ENCODE results near the gene PCCA.

The PCCA gene

GRCh38 chr13:100254002-100254401, 165.1 kb downstream of the PCCA start:
- Histone ChIP-seq H2BK5ac (ENCODE audit: low read depth, low read length, poor library complexity) (no peak overlapping the region), H2AK5ac (ENCODE audit: low read length) (no peak overlapping the region), H3K79me2 (ENCODE audit: control insufficient read depth, insufficient read depth, low read length, poor library complexity) (no peaks in the 10 kb centered on the region), H3K4me3 (ENCODE audit: low read depth, low read length) (no peak overlapping the region), H2BK120ac (ENCODE audit: insufficient read depth, low read length, poor library complexity) (no peak overlapping the region), H3K14ac (ENCODE audit: low read length) (no peak overlapping the region), H3K4me1 (ENCODE audit: control insufficient read depth in 1 of 2, insufficient read depth in 2 of 2, low read length in 2 of 2) (no peaks in the 10 kb centered on the region), H3K4me2 (ENCODE audit: low read length) (no peak overlapping the region), H3K79me1 (ENCODE audit: low read length) (no peaks in the 10 kb centered on the region), H3K9me3 (ENCODE audit: insufficient read depth, low read depth, low read length) (no peaks in the 10 kb centered on the region), H4K8ac (ENCODE audit: low read depth, low read length) (no peak overlapping the region), H2AFZ (ENCODE audit: insufficient read depth, low read length, poor library complexity) (no peak overlapping the region), H2BK12ac (ENCODE audit: low read length) (no peak overlapping the region), H3K27ac (ENCODE audit: low read depth, low read length) (no peak overlapping the region), H3K27me3 (ENCODE audit: insufficient read depth, low read length) (no peaks in the 10 kb centered on the region), H3K23ac (ENCODE audit: low read length) (no peak overlapping the region), H3K36me3 (ENCODE audit: control insufficient read depth in 1 of 2, insufficient read depth in 2 of 2, low read length in 2 of 2) (no peaks in the 10 kb centered on the region), H3K18ac (ENCODE audit: low read length) (no peak overlapping the region), H3K9ac (ENCODE audit: low read length) (no peak overlapping the region), H4K91ac (ENCODE audit: low read depth, low read length) (no peak overlapping the region), H3K4ac (ENCODE audit: low read depth, low read length) (no peak overlapping the region), H4K12ac (ENCODE audit: low read depth, low read length) (no peak overlapping the region)
- peak; percentile 2 to 40 for DNase-seq
- WGBS (ENCODE audit: extremely low coverage, insufficient coverage, insufficient read length) = no CpG with 5 or more reads among the region's 7 CpGs

- H3K36me3 ChIP-seq (ENCODE audit: control insufficient read depth in 1 of 2, insufficient read depth in 2 of 2, low read length in 2 of 2) = no peaks in the 10 kb centered on the region
- no CpG with 5 or more reads among the region's 3 CpGs for WGBS (ENCODE audit: extremely low coverage, insufficient coverage, insufficient read length)
- H3K79me2 ChIP-seq (ENCODE audit: control insufficient read depth, insufficient read depth, low read length, poor library complexity) = no peaks in the 10 kb centered on the region
- no peak overlapping the region for H2AK5ac ChIP-seq (ENCODE audit: low read length)
- no peak overlapping the region for H2BK120ac ChIP-seq (ENCODE audit: insufficient read depth, low read length, poor library complexity)
- H3K9me3 ChIP-seq (ENCODE audit: insufficient read depth, low read depth, low read length) = no peaks in the 10 kb centered on the region
- H3K9ac ChIP-seq (ENCODE audit: low read length) = no peak overlapping the region
- H3K4me1 ChIP-seq (ENCODE audit: control insufficient read depth in 1 of 2, insufficient read depth in 2 of 2, low read length in 2 of 2) = no peaks in the 10 kb centered on the region
- H3K4me3 ChIP-seq (ENCODE audit: low read depth, low read length) = no peak overlapping the region
- no peak for DNase-seq
- H2BK12ac ChIP-seq (ENCODE audit: low read length) = no peak overlapping the region
- H3K4me2 ChIP-seq (ENCODE audit: low read length) = no peak overlapping the region
- H2AFZ ChIP-seq (ENCODE audit: insufficient read depth, low read length, poor library complexity) = no peak overlapping the region
- no peak overlapping the region for H3K23ac ChIP-seq (ENCODE audit: low read length)
- H3K14ac ChIP-seq (ENCODE audit: low read length) = no peak overlapping the region
- no peak overlapping the region for H2BK5ac ChIP-seq (ENCODE audit: low read depth, low read length, poor library complexity)
- H3K27me3 ChIP-seq (ENCODE audit: insufficient read depth, low read length) = no peaks in the 10 kb centered on the region
- no peak overlapping the region for H4K12ac ChIP-seq (ENCODE audit: low read depth, low read length)
- no peak overlapping the region for H4K8ac ChIP-seq (ENCODE audit: low read depth, low read length)
- no peaks in the 10 kb centered on the region for H3K79me1 ChIP-seq (ENCODE audit: low read length)
- H4K91ac ChIP-seq (ENCODE audit: low read depth, low read length) = no peak overlapping the region
- H3K4ac ChIP-seq (ENCODE audit: low read depth, low read length) = no peak overlapping the region
- no peak overlapping the region for H3K18ac ChIP-seq (ENCODE audit: low read length)
- no peak overlapping the region for H3K27ac ChIP-seq (ENCODE audit: low read depth, low read length)
Observed at GRCh38 chr13:100262404-100262803, 173.5 kb downstream of the PCCA start.

- H2AK5ac ChIP-seq (ENCODE audit: low read length) = no peak overlapping the region
- H3K14ac ChIP-seq (ENCODE audit: low read length) = no peak overlapping the region
- H4K12ac ChIP-seq (ENCODE audit: low read depth, low read length) = no peak overlapping the region
- no peaks in the 10 kb centered on the region for H3K79me1 ChIP-seq (ENCODE audit: low read length)
- H3K4me2 ChIP-seq (ENCODE audit: low read length) = no peak overlapping the region
- H3K9ac ChIP-seq (ENCODE audit: low read length) = no peak overlapping the region
- no peak overlapping the region for H2AFZ ChIP-seq (ENCODE audit: insufficient read depth, low read length, poor library complexity)
- H3K4ac ChIP-seq (ENCODE audit: low read depth, low read length) = no peak overlapping the region
- no peak overlapping the region for H4K8ac ChIP-seq (ENCODE audit: low read depth, low read length)
- no peaks in the 10 kb centered on the region for H3K79me2 ChIP-seq (ENCODE audit: control insufficient read depth, insufficient read depth, low read length, poor library complexity)
- H3K9me3 ChIP-seq (ENCODE audit: insufficient read depth, low read depth, low read length) = no peaks in the 10 kb centered on the region
- no peaks in the 10 kb centered on the region for H3K4me1 ChIP-seq (ENCODE audit: control insufficient read depth in 1 of 2, insufficient read depth in 2 of 2, low read length in 2 of 2)
- no peak overlapping the region for H3K4me3 ChIP-seq (ENCODE audit: low read depth, low read length)
- H2BK12ac ChIP-seq (ENCODE audit: low read length) = no peak overlapping the region
- H3K23ac ChIP-seq (ENCODE audit: low read length) = no peak overlapping the region
- no peak overlapping the region for H2BK5ac ChIP-seq (ENCODE audit: low read depth, low read length, poor library complexity)
- H3K18ac ChIP-seq (ENCODE audit: low read length) = no peak overlapping the region
- no peak overlapping the region for H3K27ac ChIP-seq (ENCODE audit: low read depth, low read length)
- H3K27me3 ChIP-seq (ENCODE audit: insufficient read depth, low read length) = no peaks in the 10 kb centered on the region
- DNase-seq = no peak
- H3K36me3 ChIP-seq (ENCODE audit: control insufficient read depth in 1 of 2, insufficient read depth in 2 of 2, low read length in 2 of 2) = peaks cover 1 to 2% of the 10 kb centered on the region in 2 experiments
- H4K91ac ChIP-seq (ENCODE audit: low read depth, low read length) = no peak overlapping the region
- WGBS (ENCODE audit: extremely low coverage, insufficient coverage, insufficient read length) = no CpG with 5 or more reads among the region's 2 CpGs
- H2BK120ac ChIP-seq (ENCODE audit: insufficient read depth, low read length, poor library complexity) = no peak overlapping the region
Observed at GRCh38 chr13:100266026-100266425, 177.1 kb downstream of the PCCA start.

- H3K9me3 ChIP-seq (ENCODE audit: insufficient read depth, low read depth, low read length) = no peaks in the 10 kb centered on the region
- H3K4me3 ChIP-seq (ENCODE audit: low read depth, low read length) = no peak overlapping the region
- H3K4me2 ChIP-seq (ENCODE audit: low read length) = no peak overlapping the region
- no peak overlapping the region for H4K8ac ChIP-seq (ENCODE audit: low read depth, low read length)
- H3K4me1 ChIP-seq (ENCODE audit: control insufficient read depth in 1 of 2, insufficient read depth in 2 of 2, low read length in 2 of 2) = no peaks in the 10 kb centered on the region
- no peak overlapping the region for H3K27ac ChIP-seq (ENCODE audit: low read depth, low read length)
- H2AFZ ChIP-seq (ENCODE audit: insufficient read depth, low read length, poor library complexity) = no peak overlapping the region
- H3K18ac ChIP-seq (ENCODE audit: low read length) = no peak overlapping the region
- H3K4ac ChIP-seq (ENCODE audit: low read depth, low read length) = no peak overlapping the region
- no peak for DNase-seq
- H2BK12ac ChIP-seq (ENCODE audit: low read length) = no peak overlapping the region
- no peak overlapping the region for H4K91ac ChIP-seq (ENCODE audit: low read depth, low read length)
- no peaks in the 10 kb centered on the region for H3K79me1 ChIP-seq (ENCODE audit: low read length)
- no peak overlapping the region for H4K12ac ChIP-seq (ENCODE audit: low read depth, low read length)
- H2BK120ac ChIP-seq (ENCODE audit: insufficient read depth, low read length, poor library complexity) = no peak overlapping the region
- no peak overlapping the region for H3K23ac ChIP-seq (ENCODE audit: low read length)
- WGBS (ENCODE audit: extremely low coverage, insufficient coverage, insufficient read length) = no CpG with 5 or more reads among the region's 2 CpGs
- no peaks in the 10 kb centered on the region for H3K79me2 ChIP-seq (ENCODE audit: control insufficient read depth, insufficient read depth, low read length, poor library complexity)
- no peak overlapping the region for H2BK5ac ChIP-seq (ENCODE audit: low read depth, low read length, poor library complexity)
- H2AK5ac ChIP-seq (ENCODE audit: low read length) = no peak overlapping the region
- H3K9ac ChIP-seq (ENCODE audit: low read length) = no peak overlapping the region
- H3K36me3 ChIP-seq (ENCODE audit: control insufficient read depth in 1 of 2, insufficient read depth in 2 of 2, low read length in 2 of 2) = peaks cover 2 to 4% of the 10 kb centered on the region in 2 experiments
- H3K27me3 ChIP-seq (ENCODE audit: insufficient read depth, low read length) = no peaks in the 10 kb centered on the region
- no peak overlapping the region for H3K14ac ChIP-seq (ENCODE audit: low read length)
Observed at GRCh38 chr13:100269837-100270236, 180.9 kb downstream of the PCCA start.
